Epithelial cell of esophagus (primary cell): Measurements from ENCODE around the gene PPFIBP1.

Experiments
- DNase-seq: peaks from one replicate; pipeline ENCODE4 v3.0.0; 2010; ENCODE audit warnings: low read depth
- H3K4me3 ChIP-seq: 2 replicates; pipeline ENCODE4 v1.5.1; 2011; ENCODE audit warnings: mild to moderate bottlenecking, low read length, control low read depth
- TF ChIP-seq, protein P1 (sequence below): IDR thresholded peaks from 2 replicates; pipeline ENCODE4 v1.5.1; 2011; ENCODE audit warnings: low read depth, mild to moderate bottlenecking, low read length, control low read depth, inconsistent platforms; ENCODE audit not compliant: insufficient read depth; ENCODE audit errors: missing control alignments

The PPFIBP1 gene

DNA sequence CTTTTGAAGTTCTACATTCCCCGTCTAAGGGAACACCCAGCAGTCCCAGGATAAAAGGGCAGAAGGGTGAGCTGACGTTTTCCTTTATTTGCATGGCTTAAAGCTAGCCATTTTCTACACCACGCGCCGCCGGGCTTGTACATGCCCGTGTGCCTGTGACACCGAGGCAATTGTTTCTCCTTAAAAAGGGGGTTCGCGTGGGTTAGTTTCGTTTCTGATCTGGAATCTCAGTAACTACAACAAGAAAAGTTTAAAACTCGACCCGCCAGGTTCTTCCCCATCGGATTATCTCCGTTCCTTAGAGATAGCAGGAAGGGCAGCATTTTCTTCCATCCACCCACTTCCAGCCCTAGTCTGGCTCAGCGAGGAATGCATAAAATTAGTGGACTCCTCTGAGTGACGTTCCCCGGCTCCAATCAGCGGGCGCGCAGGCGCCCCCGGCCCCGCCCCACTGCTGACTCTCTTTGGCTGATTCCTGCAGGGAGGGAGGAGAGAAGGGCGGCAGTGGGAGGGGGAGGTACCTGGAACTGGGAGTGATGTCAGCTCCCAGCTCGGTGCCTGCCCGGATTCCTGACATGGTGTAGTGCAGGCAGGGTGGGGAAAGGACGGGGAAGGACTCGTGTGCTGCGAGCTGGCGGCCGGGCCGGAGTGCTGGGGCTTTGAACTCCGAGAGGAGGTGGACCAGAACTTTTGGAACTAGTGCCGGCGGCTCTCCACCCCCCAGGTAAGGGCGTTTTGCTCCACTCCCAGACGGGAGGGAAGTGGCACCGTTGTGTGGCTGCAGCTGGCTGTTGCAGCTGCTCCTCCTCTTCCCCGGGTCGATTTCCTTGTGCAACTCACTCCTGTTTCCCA is at the start of gene PPFIBP1:
Gene PPFIBP1 (plus strand): TSS at position 565 of the 852 bp plus-strand sequence. CDS start 109,191 bp downstream, outside the sequence.
- H3K4me3 ChIP-seq, result peak within 1 kb of the TSS; percentile 87
- TF ChIP-seq, protein P1, sequence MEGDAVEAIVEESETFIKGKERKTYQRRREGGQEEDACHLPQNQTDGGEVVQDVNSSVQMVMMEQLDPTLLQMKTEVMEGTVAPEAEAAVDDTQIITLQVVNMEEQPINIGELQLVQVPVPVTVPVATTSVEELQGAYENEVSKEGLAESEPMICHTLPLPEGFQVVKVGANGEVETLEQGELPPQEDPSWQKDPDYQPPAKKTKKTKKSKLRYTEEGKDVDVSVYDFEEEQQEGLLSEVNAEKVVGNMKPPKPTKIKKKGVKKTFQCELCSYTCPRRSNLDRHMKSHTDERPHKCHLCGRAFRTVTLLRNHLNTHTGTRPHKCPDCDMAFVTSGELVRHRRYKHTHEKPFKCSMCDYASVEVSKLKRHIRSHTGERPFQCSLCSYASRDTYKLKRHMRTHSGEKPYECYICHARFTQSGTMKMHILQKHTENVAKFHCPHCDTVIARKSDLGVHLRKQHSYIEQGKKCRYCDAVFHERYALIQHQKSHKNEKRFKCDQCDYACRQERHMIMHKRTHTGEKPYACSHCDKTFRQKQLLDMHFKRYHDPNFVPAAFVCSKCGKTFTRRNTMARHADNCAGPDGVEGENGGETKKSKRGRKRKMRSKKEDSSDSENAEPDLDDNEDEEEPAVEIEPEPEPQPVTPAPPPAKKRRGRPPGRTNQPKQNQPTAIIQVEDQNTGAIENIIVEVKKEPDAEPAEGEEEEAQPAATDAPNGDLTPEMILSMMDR, result peak; percentile 52
- DNase-seq, result peak; percentile 99

DNA sequence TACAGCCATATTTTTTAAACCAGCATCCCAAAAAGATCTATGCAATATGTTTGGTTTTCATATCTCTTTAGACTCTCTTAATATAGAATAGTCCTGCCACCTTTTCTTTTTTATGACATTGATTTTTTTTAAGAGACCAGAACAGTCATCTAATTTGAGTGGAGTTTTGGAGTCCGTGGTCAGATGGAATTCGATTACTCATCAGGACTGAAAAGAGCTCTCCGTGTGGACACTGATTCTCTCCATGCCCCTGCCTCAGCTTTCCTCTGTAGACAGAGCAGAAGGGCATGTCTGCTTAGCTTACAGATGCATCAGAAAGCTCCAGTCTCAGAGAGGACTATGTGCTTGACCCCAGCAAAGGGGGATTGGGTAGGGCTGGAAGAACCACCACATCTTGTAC is 49.7 kb upstream of the PPFIBP1 start:
- H3K4me3 ChIP-seq, result no peak overlapping the region
- TF ChIP-seq, protein P1, result no peak
- DNase-seq, result peak; percentile 68

DNA sequence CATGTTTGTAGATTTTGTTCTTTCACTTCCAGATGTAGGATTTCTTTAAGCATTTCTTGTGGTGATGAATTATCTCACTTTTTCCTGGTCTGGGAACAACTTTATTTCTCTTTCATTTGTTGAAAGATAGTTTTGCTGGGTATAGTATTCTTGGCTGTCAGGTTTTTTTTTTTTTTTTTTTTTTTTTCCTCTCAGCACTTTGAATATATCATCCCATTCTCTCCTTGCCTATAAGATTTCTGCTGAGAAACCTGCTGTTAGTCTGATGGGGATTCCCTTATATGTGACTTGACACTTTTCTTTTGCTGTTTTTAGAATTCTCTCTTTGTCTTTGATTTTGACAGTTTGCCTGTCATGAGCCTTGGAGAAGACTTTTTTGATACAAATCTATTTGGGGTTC is 47.0 kb upstream of the PPFIBP1 start:
- no peak for DNase-seq
- H3K4me3 ChIP-seq, result no peak overlapping the region
- TF ChIP-seq, protein P1, result no peak

DNA sequence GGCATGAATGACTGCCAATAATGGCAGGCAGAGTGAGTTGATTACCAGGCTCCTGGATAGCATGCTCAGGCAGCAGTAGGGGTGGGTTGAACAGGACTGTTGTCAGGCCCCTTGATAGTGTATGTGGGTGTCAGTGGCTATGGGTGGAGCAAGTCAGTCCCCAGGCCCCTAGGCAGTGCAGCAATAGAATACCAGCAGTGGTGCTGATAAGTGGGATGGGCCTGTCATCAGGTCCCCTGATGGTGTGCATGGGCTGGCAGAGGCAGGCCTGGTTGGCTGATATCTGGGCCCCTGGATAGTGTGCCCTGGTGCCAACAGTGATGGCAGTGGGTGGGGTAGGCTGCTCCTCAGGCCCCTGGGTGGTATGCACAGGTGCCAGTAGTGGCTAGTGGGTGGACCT is 45.1 kb upstream of the PPFIBP1 start:
- TF ChIP-seq, protein P1, result no peak
- no peak overlapping the region for H3K4me3 ChIP-seq
- DNase-seq, result no peak

DNA sequence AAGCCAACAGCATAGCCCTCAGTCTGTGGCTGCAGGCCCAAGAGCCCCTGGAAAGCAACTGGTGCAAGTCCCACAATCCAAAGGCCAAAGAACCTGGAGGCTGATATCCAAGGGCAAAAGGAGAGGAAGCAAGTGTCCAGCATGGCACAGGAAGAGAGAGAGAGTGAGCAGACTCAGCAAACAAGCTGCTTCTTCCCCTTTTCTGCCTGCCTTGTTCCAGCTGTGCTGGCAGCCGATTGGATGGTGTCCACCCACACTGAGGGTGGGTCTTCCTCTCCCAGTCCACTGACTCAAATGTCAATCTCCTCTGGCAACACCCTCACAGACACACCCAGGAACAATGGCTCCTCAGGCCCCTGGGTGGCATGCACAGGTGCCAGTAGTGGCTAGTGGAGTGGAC is 44.0 kb upstream of the PPFIBP1 start:
- TF ChIP-seq, protein P1, result no peak
- DNase-seq, result no peak
- no peak overlapping the region for H3K4me3 ChIP-seq

DNA sequence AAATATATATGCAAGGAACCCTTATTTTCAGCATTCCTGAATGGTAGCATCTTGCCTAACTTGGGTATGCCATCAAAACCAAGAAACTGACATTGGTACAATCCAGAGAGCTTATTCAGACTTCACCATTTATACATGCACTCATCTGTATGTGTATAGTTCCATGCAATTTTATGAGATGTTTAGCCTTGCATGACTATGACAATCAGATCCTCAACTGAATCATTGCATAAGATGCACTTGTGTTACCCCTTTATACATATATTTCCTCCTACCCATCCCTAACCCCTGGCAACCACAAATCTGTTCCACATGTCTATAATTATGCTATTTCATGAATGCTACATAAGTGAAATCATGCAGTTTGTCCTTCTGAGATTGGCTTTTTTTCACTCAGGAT is 37.0 kb upstream of the PPFIBP1 start:
- TF ChIP-seq, protein P1, result no peak

DNA sequence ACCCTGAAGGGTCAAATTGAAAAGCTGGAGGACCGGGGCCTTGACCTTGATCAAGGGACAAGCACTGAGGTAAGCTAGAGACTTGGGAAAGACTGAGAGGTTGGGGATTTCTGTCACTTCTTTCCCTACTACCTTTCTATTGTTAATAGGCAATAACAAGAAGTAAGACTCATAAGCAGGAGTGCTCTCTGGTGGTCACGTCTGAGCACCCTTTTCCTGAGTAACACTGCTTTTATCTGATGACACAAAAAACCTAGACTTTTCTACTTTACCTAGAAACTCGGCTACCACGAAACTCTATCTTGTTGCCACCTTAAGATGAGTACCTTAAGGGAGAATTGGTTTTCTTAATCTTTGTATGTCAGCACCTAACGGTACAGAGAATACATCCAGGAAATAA is 35.5 kb upstream of the PPFIBP1 start:
- no peak for DNase-seq
- TF ChIP-seq, protein P1, result no peak
- no peak overlapping the region for H3K4me3 ChIP-seq

More for the DNA sequence above, 37.0 kb upstream of the PPFIBP1 start:
- no peak for DNase-seq
- no peak overlapping the region for H3K4me3 ChIP-seq
